K562 (cell line): ENCODE data around the gene EMILIN1. TPM values are rescaled to one million over a fixed set of nuclear protein-coding genes. Genes with fewer than 3 reads are reported as not detected.

ENCODE experiments used
- ATAC-seq: fragments of 200-7000 bp; cut with Tn5 transposase; 3 replicates; pipeline ENCODE4 v1.9.1; 2020; ENCODE audit warnings: moderate library complexity
- BruUV-seq: library from RNA; stranded (reverse); fragments of 400-500 nt; replicated peaks from 2 replicates; lab custom pipeline; 2021; lab: Mats Ljungman, UMichigan
- CTCF ChIA-PET: fragments of 300-600 bp; formaldehyde crosslinking; extraction: SDS; loops from one replicate; lab custom pipeline; 2021; ENCODE audit warnings: low intra/inter-chr PET ratio; lab: Yijun Ruan, JAX
- POLR2A ChIA-PET: fragments of 300-600, 350-650 bp; sonication (Branson Sonifier 250); formaldehyde crosslinking; extraction: SDS; loops from one replicate; lab custom pipeline; 2021; ENCODE audit warnings: antibody characterized with exemption, inconsistent platforms; lab: Yijun Ruan, JAX
- DNase-seq, 4 experiments: peaks; one replicate each; pipeline versions ENCODE4 v3.0.0 to v3.0.0-alpha.2; 2011 to 2018; ENCODE audit warnings: low spot score in 3 of 4, mixed read lengths in 3 of 4; ENCODE audit errors: extremely low read depth in 1 of 4
- FAIRE-seq: peaks from 2 replicates; lab custom pipeline; 2011; peaks lifted over from hg19 to GRCh38; lab: Jason Lieb, UNC
- H2AFZ ChIP-seq: 2 replicates; pipeline ENCODE4 v1.6.0; 2011; ENCODE audit warnings: low read depth, low read length, control low read depth, inconsistent platforms
- H3K27ac ChIP-seq: fragments of 200-600 bp; 3 replicates; pipeline ENCODE4 v1.8.0; 2011; ENCODE audit warnings: low read depth, mild to moderate bottlenecking, control low read depth, inconsistent platforms, low read length, moderate library complexity, mixed read lengths; ENCODE audit errors: extremely low read depth
- H3K27me3 ChIP-seq, 2 experiments: fragments of 300-600 bp in 1 of 2; 2 replicates in 1 of 2; 3 replicates in 1 of 2; pipeline versions ENCODE4 v1.6.0 to v1.8.0; 2011; ENCODE audit warnings: inconsistent platforms in 2 of 2, low read length in 2 of 2, mild to moderate bottlenecking in 1 of 2, mixed read lengths in 1 of 2, moderate library complexity in 1 of 2; ENCODE audit not compliant: control insufficient read depth in 2 of 2, insufficient read depth in 2 of 2
- H3K36me3 ChIP-seq: fragments of 300-600 bp; 3 replicates; pipeline ENCODE4 v1.8.0; 2011; ENCODE audit warnings: mild to moderate bottlenecking, low read length, inconsistent platforms; ENCODE audit not compliant: control insufficient read depth, insufficient read depth
- H3K4me1 ChIP-seq, 2 experiments: fragments of 200-600 bp in 1 of 2; replicated peaks in 1 of 2; 2 replicates in 1 of 2; 3 replicates in 1 of 2; pipeline versions ENCODE4 v1.5.1 to v1.8.0; 2011; ENCODE audit warnings: inconsistent platforms in 2 of 2, low read length in 2 of 2, mild to moderate bottlenecking in 1 of 2, mixed read lengths in 1 of 2, moderate library complexity in 1 of 2; ENCODE audit not compliant: control insufficient read depth in 2 of 2, insufficient read depth in 2 of 2
- H3K4me2 ChIP-seq: 2 replicates; pipeline ENCODE4 v1.6.1; 2011; ENCODE audit warnings: low read length, control low read depth, inconsistent platforms, mixed read lengths; ENCODE audit not compliant: insufficient read depth
- H3K4me3 ChIP-seq: fragments of 200-600 bp; sonication (generic), shearing (Covaris generic); 2 replicates; pipeline ENCODE4 v1.5.1; 2016; ENCODE audit warnings: control low read depth, inconsistent platforms
- H3K79me2 ChIP-seq: fragments of 200-600 bp; 3 replicates; pipeline ENCODE4 v1.8.0; 2011; ENCODE audit warnings: low read length, inconsistent platforms; ENCODE audit not compliant: control insufficient read depth, insufficient read depth
- H3K9ac ChIP-seq, 2 experiments: 2 replicates each; pipeline versions ENCODE4 v1.6.0 to v1.6.1; 2011; ENCODE audit warnings: low read depth in 2 of 2, low read length in 2 of 2, control low read depth in 1 of 2, inconsistent platforms in 1 of 2, mild to moderate bottlenecking in 1 of 2, mixed read lengths in 1 of 2; ENCODE audit not compliant: insufficient read depth in 1 of 2
- H3K9me1 ChIP-seq: one replicate; pipeline ENCODE4 v1.6.0; 2011; ENCODE audit warnings: inconsistent platforms, mild to moderate bottlenecking, low read length, moderate library complexity; ENCODE audit not compliant: control insufficient read depth, insufficient read depth
- H3K9me3 ChIP-seq: replicated peaks from 2 replicates; pipeline ENCODE4 v1.5.1; 2011; ENCODE audit warnings: low read depth, low read length, inconsistent platforms; ENCODE audit not compliant: control insufficient read depth, insufficient read depth
- H4K20me1 ChIP-seq: replicated peaks from 2 replicates; pipeline ENCODE4 v1.6.1; 2011; ENCODE audit warnings: low read length, inconsistent platforms, mixed read lengths; ENCODE audit not compliant: control insufficient read depth, insufficient read depth
- EWSR1 ChIP-seq: fragments of 450-650 bp; IDR thresholded peaks from 2 replicates; pipeline ENCODE4 v1.6.1; 2018; ENCODE audit warnings: borderline replicate concordance, mild to moderate bottlenecking, low read depth, moderate library complexity; ENCODE audit not compliant: partially characterized antibody
- HMG20A ChIP-seq: fragments of 450-650 bp; formaldehyde crosslinking; conservative IDR thresholded peaks from 2 replicates; pipeline ENCODE4 v1.4.0; 2020; ENCODE audit warnings: mild to moderate bottlenecking, mixed read lengths
- LEF1 ChIP-seq: fragments of 450-650 bp; IDR thresholded peaks from 2 replicates; pipeline ENCODE4 v1.6.1; 2016; ENCODE audit warnings: mild to moderate bottlenecking
- MBD2 ChIP-seq: sonication (generic); IDR thresholded peaks from 2 replicates; pipeline ENCODE4 v1.6.1; 2016; ENCODE audit warnings: low read depth, borderline replicate concordance
- MEIS2 ChIP-seq: fragments of 450-650 bp; IDR thresholded peaks from 2 replicates; pipeline ENCODE4 v1.6.1; 2014; ENCODE audit warnings: mild to moderate bottlenecking; ENCODE audit not compliant: partially characterized antibody
- NEUROD1 ChIP-seq: fragments of 150-350 bp; IDR thresholded peaks from 2 replicates; pipeline ENCODE4 v1.6.1; 2014; ENCODE audit warnings: borderline replicate concordance, low read length, low read depth; ENCODE audit not compliant: partially characterized antibody
- PHF21A ChIP-seq: fragments of 450-650 bp; IDR thresholded peaks from 2 replicates; pipeline ENCODE4 v1.6.1; 2017; ENCODE audit warnings: low read depth, borderline replicate concordance
- RBM14 ChIP-seq: fragments of 200-400 bp; formaldehyde crosslinking; IDR thresholded peaks from 2 replicates; pipeline ENCODE4 v1.6.1; 2018; ENCODE audit warnings: low read depth, mild to moderate bottlenecking, low read length, moderate library complexity, borderline replicate concordance; ENCODE audit not compliant: insufficient read depth
- ZNF41 ChIP-seq: fragments of 250-450 bp; sonication (Bioruptor Pico); conservative IDR thresholded peaks from 2 replicates; pipeline ENCODE4 v1.4.0; 2020; ENCODE audit warnings: mild to moderate bottlenecking
- WGBS: fragments of 100-300 bp; shearing (Covaris generic); methylation state at CpG from one replicate; pipeline ENCODE4 v1.1.6; 2016; ENCODE audit warnings: low coverage, mixed read lengths; ENCODE audit not compliant: insufficient coverage; ENCODE audit errors: missing lambda C conversion rate; 5-methylcytosine and 5-hydroxymethylcytosine counted together
- in situ Hi-C: fragments of 300-500 bp; cut with MboI; formaldehyde crosslinking; loops from 4 replicates; pipeline ENCODE4 v1.15.0; 2018; ENCODE audit warnings: inconsistent platforms, mixed read lengths
- intact Hi-C: fragments of 100-400 bp; cut with micrococcal nuclease; formaldehyde crosslinking; loops from 2 replicates; pipeline ENCODE4 v1.14.2; 2022
- polyA plus RNA-seq, 8 experiments: library from polyadenylated mRNA; depleted of rRNA in 4 of 8; stranded (reverse) in 5 of 8; unstranded in 3 of 8; fragments of >200 nt; fragmentation: Nextera tagmentation in 2 of 8; fragmentation: Illumina TruSeq in 1 of 8; extraction: Ambion mirVana in 2 of 8; extraction: Trizol in 1 of 8; gene quantifications; 2 replicates each; pipeline versions ENCODE4 v1.2.1 to v1.2.3, GENCODE V29; 2011 to 2014; ENCODE audit warnings: inconsistent platforms in 1 of 8, missing spikeins in 1 of 8
- total RNA-seq, 7 experiments: library from RNA; depleted of rRNA in 6 of 7; stranded (reverse); fragments of >200 nt in 6 of 7; fragmentation: Illumina TruSeq in 2 of 7; extraction: Trizol in 2 of 7; gene quantifications; 2 replicates each; pipeline versions ENCODE4 v1.2.1 to v1.2.3, GENCODE V29; 2011 to 2021; ENCODE audit warnings: low replicate concordance in 1 of 7
- TF ChIP-seq, protein P1 (sequence below): sonication (generic); formaldehyde crosslinking; IDR thresholded peaks from 2 replicates; pipeline ENCODE4 v1.5.0; 2020; ENCODE audit warnings: missing genetic modification reagents
- TF ChIP-seq, protein P2 (sequence below), 2 experiments: fragments of 450-650 bp; conservative IDR thresholded peaks; 2 replicates each; pipeline ENCODE4 v1.6.1; 2017; ENCODE audit warnings: mild to moderate bottlenecking in 2 of 2, moderate library complexity in 2 of 2
- TF ChIP-seq, protein P3 (sequence below): fragments of 450-650 bp; conservative IDR thresholded peaks from 2 replicates; pipeline ENCODE4 v1.6.1; 2016; ENCODE audit warnings: missing genetic modification characterization, low read depth, mild to moderate bottlenecking, control low read depth, missing compliant biosample characterization
- TF ChIP-seq, protein P4 (sequence below), 2 experiments: fragments of 450-650 bp in 1 of 2; sonication (generic) in 1 of 2; formaldehyde crosslinking; conservative IDR thresholded peaks; 2 replicates each; pipeline versions ENCODE4 v1.4.0 to v1.8.1; 2020 to 2022; ENCODE audit warnings: mild to moderate bottlenecking in 1 of 2, missing genetic modification reagents in 1 of 2
- TF ChIP-seq, protein P5 (sequence below), 2 experiments: fragments of 450-650 bp in 1 of 2; sonication (generic) in 1 of 2; formaldehyde crosslinking in 1 of 2; IDR thresholded peaks in 1 of 2; conservative IDR thresholded peaks in 1 of 2; 2 replicates each; pipeline versions ENCODE4 v1.6.1 to v1.8.1; 2016 to 2023; ENCODE audit warnings: mild to moderate bottlenecking in 2 of 2, moderate library complexity in 2 of 2, inconsistent platforms in 1 of 2, missing genetic modification reagents in 1 of 2

EMILIN1 gene
- total and polyA plus RNA-seq, 9 of the 15 experiments (the other 6 are each of a cell fraction or from before 2014, with no cell fraction given): 0.04 to 2.7 (median 0.54) TPM; not detected in 2

DNA sequence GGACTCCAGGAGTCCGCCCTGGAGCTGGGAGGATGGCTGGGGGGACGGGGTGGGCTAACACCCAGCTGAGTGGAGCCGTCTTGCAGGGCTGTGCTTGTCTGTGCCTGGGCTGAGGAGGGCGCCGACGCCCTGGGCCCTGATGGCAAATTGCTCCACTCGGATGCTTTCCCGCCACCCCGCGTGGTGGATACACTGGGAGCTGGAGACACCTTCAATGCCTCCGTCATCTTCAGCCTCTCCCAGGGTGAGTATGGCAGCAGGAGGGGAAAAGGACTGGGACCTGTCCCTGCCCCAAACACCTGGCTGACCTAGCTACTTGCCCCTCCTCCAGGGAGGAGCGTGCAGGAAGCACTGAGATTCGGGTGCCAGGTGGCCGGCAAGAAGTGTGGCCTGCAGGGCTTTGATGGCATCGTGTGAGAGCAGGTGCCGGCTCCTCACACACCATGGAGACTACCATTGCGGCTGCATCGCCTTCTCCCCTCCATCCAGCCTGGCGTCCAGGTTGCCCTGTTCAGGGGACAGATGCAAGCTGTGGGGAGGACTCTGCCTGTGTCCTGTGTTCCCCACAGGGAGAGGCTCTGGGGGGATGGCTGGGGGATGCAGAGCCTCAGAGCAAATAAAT is 21.0 kb downstream of the EMILIN1 start:
- no peak for DNase-seq
- in situ Hi-C loops: loop anchor here (5.0 kb wide), 2 partner anchors 93 to 183 kb away; partner anchors contain the start of gene TRIM54
- Histone ChIP-seq H3K9ac (peak overlapping the region in 1 of 2 experiments; percentile 50; a peak in 2 of 4 replicates), H3K4me2 (no peak overlapping the region), H3K4me3 (no peak overlapping the region), H3K9me3 (no peaks in the 10 kb centered on the region), H2AFZ (no peak overlapping the region), H3K36me3 (no peaks in the 10 kb centered on the region), H4K20me1 (no peaks in the 10 kb centered on the region), H3K27me3 (no peaks in the 10 kb centered on the region), H3K79me2 (no peaks in the 10 kb centered on the region), H3K9me1 (no peaks in the 10 kb centered on the region), H3K27ac (no peak overlapping the region), H3K4me1 (peaks cover 14 to 34% of the 10 kb centered on the region in 2 experiments; a peak in 4 of 5 replicates)
- no TSS peak for BruUV-seq
- intact Hi-C loops: loop anchor here (5.0 kb wide), 2 partner anchors 113 to 203 kb away; partner anchors contain the start of genes ATRAID and SLC5A6
- 76% methylated on average over 11 of the region's 19 CpGs for WGBS
- no peak for FAIRE-seq
- ChIA-PET CTCF (interaction anchor here (0.6 to 3.1 kb wide), 6 partner anchors 70 to 204 kb away, joined by 4 to 27 read pairs (median 12); no protein-coding TSS in a partner anchor), POLR2A (interaction anchor here (0.7 kb wide), 1 partner anchor 48 kb away, joined by 3 read pairs; the partner anchor contains the start of gene AGBL5)
- no peak for ATAC-seq
- no peak for TF ChIP-seq ZNF41
- no peak for TF ChIP-seq LEF1
- TF ChIP-seq NEUROD1: no peak
- TF ChIP-seq HMG20A (CRISPR knock-in tag): no peak
- TF ChIP-seq, protein P1, sequence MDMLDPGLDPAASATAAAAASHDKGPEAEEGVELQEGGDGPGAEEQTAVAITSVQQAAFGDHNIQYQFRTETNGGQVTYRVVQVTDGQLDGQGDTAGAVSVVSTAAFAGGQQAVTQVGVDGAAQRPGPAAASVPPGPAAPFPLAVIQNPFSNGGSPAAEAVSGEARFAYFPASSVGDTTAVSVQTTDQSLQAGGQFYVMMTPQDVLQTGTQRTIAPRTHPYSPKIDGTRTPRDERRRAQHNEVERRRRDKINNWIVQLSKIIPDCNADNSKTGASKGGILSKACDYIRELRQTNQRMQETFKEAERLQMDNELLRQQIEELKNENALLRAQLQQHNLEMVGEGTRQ (CRISPR knock-in tag): no peak
- TF ChIP-seq, protein P2, sequence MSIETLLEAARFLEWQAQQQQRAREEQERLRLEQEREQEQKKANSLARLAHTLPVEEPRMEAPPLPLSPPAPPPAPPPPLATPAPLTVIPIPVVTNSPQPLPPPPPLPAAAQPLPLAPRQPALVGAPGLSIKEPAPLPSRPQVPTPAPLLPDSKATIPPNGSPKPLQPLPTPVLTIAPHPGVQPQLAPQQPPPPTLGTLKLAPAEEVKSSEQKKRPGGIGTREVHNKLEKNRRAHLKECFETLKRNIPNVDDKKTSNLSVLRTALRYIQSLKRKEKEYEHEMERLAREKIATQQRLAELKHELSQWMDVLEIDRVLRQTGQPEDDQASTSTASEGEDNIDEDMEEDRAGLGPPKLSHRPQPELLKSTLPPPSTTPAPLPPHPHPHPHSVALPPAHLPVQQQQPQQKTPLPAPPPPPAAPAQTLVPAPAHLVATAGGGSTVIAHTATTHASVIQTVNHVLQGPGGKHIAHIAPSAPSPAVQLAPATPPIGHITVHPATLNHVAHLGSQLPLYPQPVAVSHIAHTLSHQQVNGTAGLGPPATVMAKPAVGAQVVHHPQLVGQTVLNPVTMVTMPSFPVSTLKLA (conservative IDR thresholded peaks at IDR 0.05): no peak
- TF ChIP-seq PHF21A: no peak
- TF ChIP-seq, protein P3, sequence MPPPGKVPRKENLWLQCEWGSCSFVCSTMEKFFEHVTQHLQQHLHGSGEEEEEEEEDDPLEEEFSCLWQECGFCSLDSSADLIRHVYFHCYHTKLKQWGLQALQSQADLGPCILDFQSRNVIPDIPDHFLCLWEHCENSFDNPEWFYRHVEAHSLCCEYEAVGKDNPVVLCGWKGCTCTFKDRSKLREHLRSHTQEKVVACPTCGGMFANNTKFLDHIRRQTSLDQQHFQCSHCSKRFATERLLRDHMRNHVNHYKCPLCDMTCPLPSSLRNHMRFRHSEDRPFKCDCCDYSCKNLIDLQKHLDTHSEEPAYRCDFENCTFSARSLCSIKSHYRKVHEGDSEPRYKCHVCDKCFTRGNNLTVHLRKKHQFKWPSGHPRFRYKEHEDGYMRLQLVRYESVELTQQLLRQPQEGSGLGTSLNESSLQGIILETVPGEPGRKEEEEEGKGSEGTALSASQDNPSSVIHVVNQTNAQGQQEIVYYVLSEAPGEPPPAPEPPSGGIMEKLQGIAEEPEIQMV (tag): no peak
- no peak for TF ChIP-seq MBD2
- no peak for TF ChIP-seq EWSR1
- TF ChIP-seq, protein P4, sequence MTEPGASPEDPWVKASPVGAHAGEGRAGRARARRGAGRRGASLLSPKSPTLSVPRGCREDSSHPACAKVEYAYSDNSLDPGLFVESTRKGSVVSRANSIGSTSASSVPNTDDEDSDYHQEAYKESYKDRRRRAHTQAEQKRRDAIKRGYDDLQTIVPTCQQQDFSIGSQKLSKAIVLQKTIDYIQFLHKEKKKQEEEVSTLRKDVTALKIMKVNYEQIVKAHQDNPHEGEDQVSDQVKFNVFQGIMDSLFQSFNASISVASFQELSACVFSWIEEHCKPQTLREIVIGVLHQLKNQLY (CRISPR knock-in tag; conservative IDR thresholded peaks at IDR 0.05): no peak
- no peak for TF ChIP-seq MEIS2
- TF ChIP-seq RBM14: no peak
- TF ChIP-seq, protein P5, sequence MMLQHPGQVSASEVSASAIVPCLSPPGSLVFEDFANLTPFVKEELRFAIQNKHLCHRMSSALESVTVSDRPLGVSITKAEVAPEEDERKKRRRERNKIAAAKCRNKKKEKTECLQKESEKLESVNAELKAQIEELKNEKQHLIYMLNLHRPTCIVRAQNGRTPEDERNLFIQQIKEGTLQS (IDR thresholded peaks at IDR 0.05): no peak
- TF ChIP-seq, protein P5 (CRISPR knock-in tag; conservative IDR thresholded peaks at IDR 0.05): no peak
